ENCODE data around the gene SNX25.
"Not testable (repeated sequence)": the region's sequence is repeated elsewhere in the genome, so short reads cannot be mapped to it uniquely, and the experiment has no call there.

Gene SNX25

GRCh38 chr4:185204238-185204910, 5.0 kb upstream of the SNX25 start:
- DNase-seq, result peak in 1 of 58 donors; percentile 19

- not testable (repeated sequence) for DNase-seq
Measured at GRCh38 chr4:185205073-185205472, 4.3 kb upstream of the SNX25 start.

GRCh38 chr4:185205697-185206342, 3.6 kb upstream of the SNX25 start:
- DNase-seq, result no peak

- no peak for DNase-seq
Measured at GRCh38 chr4:185207466-185207865, 1.9 kb upstream of the SNX25 start.

- not testable (repeated sequence) for DNase-seq
Measured at GRCh38 chr4:185209852-185210101, 379 bp downstream of the SNX25 start.

GRCh38 chr4:185210102-185210981, 944 bp downstream of the SNX25 start:
- peak in 43 of 58 donors; percentile 7 to 70 (median 38) for DNase-seq

GRCh38 chr4:185211035-185211434, 1.6 kb downstream of the SNX25 start:
- DNase-seq, result no peak

- no peak for DNase-seq
Measured at GRCh38 chr4:185211641-185212040, 2.2 kb downstream of the SNX25 start.

- DNase-seq, result peak in 6 of 58 donors; percentile 11 to 38 (median 24)
Measured at GRCh38 chr4:185212581-185212980, 3.2 kb downstream of the SNX25 start.

- no peak for DNase-seq
Measured at GRCh38 chr4:185213877-185214276, 4.5 kb downstream of the SNX25 start.

GRCh38 chr4:185215261-185215660, 5.9 kb downstream of the SNX25 start:
- DNase-seq, result no peak

- no peak for DNase-seq
Measured at GRCh38 chr4:185217408-185217975, 8.1 kb downstream of the SNX25 start.

GRCh38 chr4:185218312-185218711, 8.9 kb downstream of the SNX25 start:
- no peak for DNase-seq

GRCh38 chr4:185219551-185220344, 10.3 kb downstream of the SNX25 start:
- peak in 30 of 58 donors; percentile 5 to 72 (median 26) for DNase-seq

GRCh38 chr4:185221491-185221890, 12.1 kb downstream of the SNX25 start:
- DNase-seq, result no peak

- DNase-seq, result no peak
Measured at GRCh38 chr4:185221912-185222311, 12.5 kb downstream of the SNX25 start.

- DNase-seq, result no peak
Measured at GRCh38 chr4:185222598-185222997, 13.2 kb downstream of the SNX25 start.

- no peak for DNase-seq
Measured at GRCh38 chr4:185224597-185224996, 15.2 kb downstream of the SNX25 start.

GRCh38 chr4:185225940-185226339, 16.5 kb downstream of the SNX25 start:
- DNase-seq, result no peak

- DNase-seq, result peak in 1 of 58 donors; percentile 9
Measured at GRCh38 chr4:185227131-185227551, 17.7 kb downstream of the SNX25 start.

GRCh38 chr4:185227713-185228278, 18.4 kb downstream of the SNX25 start:
- DNase-seq, result no peak

Measured in anterior cingulate cortex (tissue), 58 donors.